T-helper 1 cell (primary cell): ENCODE results near the gene COX5A.
A peak's percentile ranks its signal among the peaks of the same experiment; 100 is the strongest.

Experiments used
- DNase-seq, 5 donors: peaks; one replicate each; pipeline ENCODE4 v3.0.0-alpha.2; 2012 to 2020
- total RNA-seq, 4 donors: gene quantifications; one replicate each; lab custom pipeline; 2026; lab: John Stamatoyannopoulos, UW

COX5A gene
- total RNA-seq = 14.8 to 23.9 (median 17.9) reads per million in 4 donors

- peak; percentile 83 to 95 (median 89) for DNase-seq
Measured at GRCh38 chr15:74937590-74938371, at the start of gene COX5A. Gene COX5A, minus strand, starts transcription at chr15:74938073. Its CDS starts 59 bp downstream, at chr15:74938014.

- DNase-seq = peak in 1 of 5 donors; percentile 73
Measured at GRCh38 chr15:74983725-74984231, 45.9 kb upstream of the COX5A start.

GRCh38 chr15:74982183-74982582, 44.3 kb upstream of the COX5A start:
- DNase-seq = no peak

- DNase-seq = peak in 1 of 5 donors; percentile 57
Measured at GRCh38 chr15:74978503-74978902, 40.6 kb upstream of the COX5A start.

- no peak for DNase-seq
Measured at GRCh38 chr15:74978077-74978476, 40.2 kb upstream of the COX5A start.

GRCh38 chr15:74977599-74977998, 39.7 kb upstream of the COX5A start:
- DNase-seq = peak in 1 of 5 donors; percentile 64

GRCh38 chr15:74976159-74976558, 38.3 kb upstream of the COX5A start:
- no peak for DNase-seq

GRCh38 chr15:74967670-74968069, 29.8 kb upstream of the COX5A start:
- DNase-seq = no peak

- DNase-seq = no peak
Measured at GRCh38 chr15:74964794-74965193, 26.9 kb upstream of the COX5A start.

- no peak for DNase-seq
Measured at GRCh38 chr15:74963213-74963612, 25.3 kb upstream of the COX5A start.

GRCh38 chr15:74962671-74963070, 24.8 kb upstream of the COX5A start:
- DNase-seq = no peak

- no peak for DNase-seq
Measured at GRCh38 chr15:74962219-74962618, 24.3 kb upstream of the COX5A start.

GRCh38 chr15:74961616-74962015, 23.7 kb upstream of the COX5A start:
- no peak for DNase-seq

GRCh38 chr15:74960995-74961588, 23.2 kb upstream of the COX5A start:
- DNase-seq = no peak

GRCh38 chr15:74960286-74960685, 22.4 kb upstream of the COX5A start:
- no peak for DNase-seq

GRCh38 chr15:74959586-74959939, 21.7 kb upstream of the COX5A start:
- DNase-seq = no peak

- no peak for DNase-seq
Measured at GRCh38 chr15:74958908-74959585, 21.2 kb upstream of the COX5A start.

- no peak for DNase-seq
Measured at GRCh38 chr15:74958320-74958907, 20.5 kb upstream of the COX5A start.

- no peak for DNase-seq
Measured at GRCh38 chr15:74957476-74958035, 19.7 kb upstream of the COX5A start.

GRCh38 chr15:74956648-74957475, 19.0 kb upstream of the COX5A start, which contains the start of gene RPP25:
Gene RPP25, minus strand, starts transcription at chr15:74956772. Its CDS starts 189 bp downstream, at chr15:74956583.
- DNase-seq = peak; percentile 28 to 71 (median 46)

- DNase-seq = peak; percentile 18 to 78 (median 45)
Measured at GRCh38 chr15:74955796-74956647, 18.1 kb upstream of the COX5A start.
